Measurements from ENCODE around the gene CAPN8.

- TF ChIP-seq CEBPB (IDR thresholded peaks at IDR 0.05; ENCODE audit: low read depth) (no peak), ZBTB33 (IDR thresholded peaks at IDR 0.05; ENCODE audit: extremely low read depth, insufficient replicate concordance, low read length) (no peak), SIN3A (IDR thresholded peaks at IDR 0.05; ENCODE audit: low read depth) (no peak), CTCF (IDR thresholded peaks at IDR 0.05 in 2 of 3, conservative IDR thresholded peaks at IDR 0.05 in 1 of 3; ENCODE audit: borderline replicate concordance in 1 of 3, insufficient read depth in 1 of 3, low read depth in 2 of 3, low read length in 2 of 3) (no peak), EGR1 (IDR thresholded peaks at IDR 0.05; ENCODE audit: low read depth) (no peak)
Observed at GRCh38 chr1:223629126-223629457, 36.4 kb downstream of the CAPN8 start.
